HepG2 (cell line): ENCODE results near the gene MBLAC2.

Experiments used
- HDAC2 ChIP-seq: sonication (generic); formaldehyde crosslinking; IDR thresholded peaks from 2 replicates; pipeline ENCODE4 v1.4.0; 2020; ENCODE audit warnings: missing genetic modification reagents
- MYC ChIP-seq: sonication (generic); formaldehyde crosslinking; IDR thresholded peaks from 2 replicates; pipeline ENCODE4 v1.9.0; 2021; ENCODE audit warnings: missing genetic modification reagents, borderline replicate concordance
- PHF8 ChIP-seq: sonication (generic); formaldehyde crosslinking; IDR thresholded peaks from 2 replicates; pipeline ENCODE4 v1.5.0; 2020; ENCODE audit warnings: missing genetic modification reagents
- ZBTB1 ChIP-seq: sonication (generic); formaldehyde crosslinking; IDR thresholded peaks from 2 replicates; pipeline ENCODE4 v1.4.0; 2020; ENCODE audit warnings: missing genetic modification reagents, borderline replicate concordance
- ZNF136 ChIP-seq: sonication (generic); formaldehyde crosslinking; IDR thresholded peaks from 2 replicates; pipeline ENCODE4 v1.8.1; 2022; ENCODE audit warnings: low read depth, mild to moderate bottlenecking, moderate library complexity, missing genetic modification reagents
- TF ChIP-seq, protein P1 (sequence below): IDR thresholded peaks from 2 replicates; pipeline ENCODE4 v1.6.1; 2016; ENCODE audit warnings: missing genetic modification reagents, missing compliant biosample characterization
- TF ChIP-seq, protein P2 (sequence below): sonication (generic); formaldehyde crosslinking; IDR thresholded peaks from 2 replicates; pipeline ENCODE4 v1.5.0; 2020; ENCODE audit warnings: mild to moderate bottlenecking, missing genetic modification reagents, moderate library complexity
- TF ChIP-seq, protein P3 (sequence below): sonication (generic); formaldehyde crosslinking; IDR thresholded peaks from 2 replicates; pipeline ENCODE4 v1.4.0; 2020; ENCODE audit warnings: missing genetic modification reagents, mild to moderate bottlenecking, borderline replicate concordance

DNA sequence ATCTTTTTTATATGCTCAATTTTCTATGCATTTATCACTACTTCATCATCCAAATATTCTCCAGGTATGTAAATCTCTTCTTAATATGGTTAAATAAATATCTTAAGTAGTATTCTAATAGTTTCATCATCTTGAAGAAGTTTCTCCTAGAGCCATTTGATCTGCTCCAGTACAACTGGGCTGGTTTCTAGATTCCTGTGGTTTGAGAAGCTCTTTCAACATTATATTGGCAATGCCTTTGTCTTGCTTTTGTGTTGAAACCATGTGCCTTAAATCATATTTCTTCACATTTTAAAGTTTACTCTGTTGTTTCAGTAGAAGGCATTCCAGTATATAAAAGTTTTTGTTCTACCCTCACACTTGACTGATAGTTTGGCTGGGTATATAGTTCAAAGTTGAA, 27.6 kb downstream of the MBLAC2 start:
- TF ChIP-seq, protein P1, sequence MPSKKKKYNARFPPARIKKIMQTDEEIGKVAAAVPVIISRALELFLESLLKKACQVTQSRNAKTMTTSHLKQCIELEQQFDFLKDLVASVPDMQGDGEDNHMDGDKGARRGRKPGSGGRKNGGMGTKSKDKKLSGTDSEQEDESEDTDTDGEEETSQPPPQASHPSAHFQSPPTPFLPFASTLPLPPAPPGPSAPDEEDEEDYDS (CRISPR knock-in tag), result no peak
- TF ChIP-seq, protein P2, sequence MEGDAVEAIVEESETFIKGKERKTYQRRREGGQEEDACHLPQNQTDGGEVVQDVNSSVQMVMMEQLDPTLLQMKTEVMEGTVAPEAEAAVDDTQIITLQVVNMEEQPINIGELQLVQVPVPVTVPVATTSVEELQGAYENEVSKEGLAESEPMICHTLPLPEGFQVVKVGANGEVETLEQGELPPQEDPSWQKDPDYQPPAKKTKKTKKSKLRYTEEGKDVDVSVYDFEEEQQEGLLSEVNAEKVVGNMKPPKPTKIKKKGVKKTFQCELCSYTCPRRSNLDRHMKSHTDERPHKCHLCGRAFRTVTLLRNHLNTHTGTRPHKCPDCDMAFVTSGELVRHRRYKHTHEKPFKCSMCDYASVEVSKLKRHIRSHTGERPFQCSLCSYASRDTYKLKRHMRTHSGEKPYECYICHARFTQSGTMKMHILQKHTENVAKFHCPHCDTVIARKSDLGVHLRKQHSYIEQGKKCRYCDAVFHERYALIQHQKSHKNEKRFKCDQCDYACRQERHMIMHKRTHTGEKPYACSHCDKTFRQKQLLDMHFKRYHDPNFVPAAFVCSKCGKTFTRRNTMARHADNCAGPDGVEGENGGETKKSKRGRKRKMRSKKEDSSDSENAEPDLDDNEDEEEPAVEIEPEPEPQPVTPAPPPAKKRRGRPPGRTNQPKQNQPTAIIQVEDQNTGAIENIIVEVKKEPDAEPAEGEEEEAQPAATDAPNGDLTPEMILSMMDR, result no peak
- TF ChIP-seq, protein P3, sequence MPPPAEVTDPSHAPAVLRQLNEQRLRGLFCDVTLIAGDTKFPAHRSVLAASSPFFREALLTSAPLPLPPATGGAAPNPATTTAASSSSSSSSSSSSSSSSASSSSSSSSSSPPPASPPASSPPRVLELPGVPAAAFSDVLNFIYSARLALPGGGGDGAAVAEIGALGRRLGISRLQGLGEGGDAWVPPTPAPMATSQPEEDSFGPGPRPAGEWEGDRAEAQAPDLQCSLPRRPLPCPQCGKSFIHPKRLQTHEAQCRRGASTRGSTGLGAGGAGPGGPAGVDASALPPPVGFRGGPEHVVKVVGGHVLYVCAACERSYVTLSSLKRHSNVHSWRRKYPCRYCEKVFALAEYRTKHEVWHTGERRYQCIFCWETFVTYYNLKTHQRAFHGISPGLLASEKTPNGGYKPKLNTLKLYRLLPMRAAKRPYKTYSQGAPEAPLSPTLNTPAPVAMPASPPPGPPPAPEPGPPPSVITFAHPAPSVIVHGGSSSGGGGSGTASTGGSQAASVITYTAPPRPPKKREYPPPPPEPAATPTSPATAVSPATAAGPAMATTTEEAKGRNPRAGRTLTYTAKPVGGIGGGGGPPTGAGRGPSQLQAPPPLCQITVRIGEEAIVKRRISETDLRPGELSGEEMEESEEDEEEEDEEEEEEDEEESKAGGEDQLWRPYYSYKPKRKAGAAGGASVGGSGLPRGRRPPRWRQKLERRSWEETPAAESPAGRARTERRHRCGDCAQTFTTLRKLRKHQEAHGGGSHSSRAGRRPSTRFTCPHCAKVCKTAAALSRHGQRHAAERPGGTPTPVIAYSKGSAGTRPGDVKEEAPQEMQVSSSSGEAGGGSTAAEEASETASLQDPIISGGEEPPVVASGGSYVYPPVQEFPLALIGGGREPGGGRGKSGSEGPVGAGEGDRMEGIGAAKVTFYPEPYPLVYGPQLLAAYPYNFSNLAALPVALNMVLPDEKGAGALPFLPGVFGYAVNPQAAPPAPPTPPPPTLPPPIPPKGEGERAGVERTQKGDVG (CRISPR knock-in tag), result no peak
- TF ChIP-seq ZNF136 (CRISPR knock-in tag) (no peak), MYC (no peak), ZBTB1 (no peak), HDAC2 (CRISPR knock-in tag) (no peak), PHF8 (CRISPR knock-in tag) (no peak)
